ENCODE data around the gene SLC34A2. TPM values are rescaled to one million over a fixed set of nuclear protein-coding genes. Genes with fewer than 3 reads are reported as not detected.

SLC34A2 gene
- total and polyA plus RNA-seq, 2 of the 8 experiments (the other 6 are each of a cell fraction or from before 2014, with no cell fraction given): 2.2 to 2.9 TPM

DNA sequence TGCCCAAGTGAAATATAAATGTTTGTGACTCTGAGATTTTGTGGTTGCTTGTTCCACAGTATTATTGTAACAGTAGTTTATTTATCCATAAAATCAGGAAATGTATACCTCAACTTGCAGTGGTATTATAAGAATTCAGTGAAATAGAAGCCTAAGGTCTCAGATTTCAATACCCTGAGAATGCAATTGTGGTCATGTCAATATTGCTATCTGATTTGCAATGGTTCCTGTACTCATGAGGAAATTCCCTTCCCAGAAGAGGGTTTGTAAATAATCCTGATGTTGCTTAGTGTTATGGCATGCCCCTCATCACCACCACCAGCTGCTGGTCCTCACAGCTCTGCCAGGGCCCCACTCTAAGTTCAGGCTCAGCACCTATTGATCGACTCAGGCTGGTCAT is 67.8 kb downstream of the SLC34A2 start:
- H2BK15ac ChIP-seq (ENCODE audit: low read length): no peak overlapping the region
- no peak overlapping the region for H4K91ac ChIP-seq (replicated peaks; ENCODE audit: insufficient read length, low read length)
- no peaks in the 10 kb centered on the region for H3K79me1 ChIP-seq (ENCODE audit: low read depth, low read length)
- no peak overlapping the region for H3K9ac ChIP-seq (replicated peaks in 1 of 4; ENCODE audit: extremely low read depth in 1 of 4, low read depth in 3 of 4, low read length in 3 of 4)
- no peak overlapping the region for H3K56ac ChIP-seq (replicated peaks; ENCODE audit: insufficient read length, low read depth, low read length)
- CTCF ChIA-PET (ENCODE audit: partially characterized antibody): interaction anchor here (1.2 kb wide), 2 partner anchors 60 to 283 kb away, joined by 3 to 4 read pairs; no protein-coding TSS in a partner anchor
- no peak overlapping the region for H2BK5ac ChIP-seq (ENCODE audit: low read depth, low read length)
- no peaks in the 10 kb centered on the region for H3K79me2 ChIP-seq (ENCODE audit: control insufficient read depth in 1 of 2, insufficient read depth in 2 of 2, low read length in 2 of 2)
- no peak overlapping the region for H3K4ac ChIP-seq (replicated peaks; ENCODE audit: insufficient read length, low read depth, low read length)
- no peak overlapping the region for H3K18ac ChIP-seq (ENCODE audit: extremely low read depth, low read length)
- no peak overlapping the region for H4K5ac ChIP-seq (ENCODE audit: insufficient read length, low read depth, low read length)
- WGBS, 2 experiments (ENCODE audit: extremely low coverage in 1 of 2, insufficient coverage in 1 of 2, insufficient read length in 1 of 2, insufficient replicate concordance in 2 of 2, low coverage in 1 of 2, low lambda C conversion rate in 2 of 2, missing lambda C conversion rate in 1 of 2): 77% methylated on average over 1 of the region's 1 CpG; no CpG with 5 or more reads in 1 of the 2 experiments
- H2BK20ac ChIP-seq (ENCODE audit: low read length): no peak overlapping the region
- no peak overlapping the region for H3K14ac ChIP-seq (ENCODE audit: insufficient read length)
- H3K36me3 ChIP-seq (ENCODE audit: control insufficient read depth in 2 of 4, insufficient read depth in 4 of 4, low read length in 3 of 4): no peaks in the 10 kb centered on the region
- H3K4me2 ChIP-seq (ENCODE audit: insufficient read depth in 1 of 2, low read depth in 2 of 2, low read length in 2 of 2): no peak overlapping the region
- H3K9me3 ChIP-seq (ENCODE audit: insufficient read depth in 2 of 2, low read depth in 1 of 2, low read length in 1 of 2): no peaks in the 10 kb centered on the region
- no peaks in the 10 kb centered on the region for H3K4me1 ChIP-seq (replicated peaks in 1 of 4; ENCODE audit: control insufficient read depth in 3 of 4, insufficient read depth in 4 of 4, low read length in 3 of 4)
- H2BK120ac ChIP-seq (replicated peaks; ENCODE audit: low read depth, low read length): no peak overlapping the region
- no peak overlapping the region for H3K23ac ChIP-seq (ENCODE audit: insufficient read length)
- no peaks in the 10 kb centered on the region for H4K20me1 ChIP-seq (replicated peaks in 1 of 2; ENCODE audit: control insufficient read depth in 1 of 2, insufficient read depth in 2 of 2, low read length in 2 of 2)
- H3K4me3 ChIP-seq (ENCODE audit: extremely low read depth in 1 of 4, insufficient read depth in 2 of 4, low read depth in 3 of 4, low read length in 4 of 4): no peak overlapping the region
- H3K27ac ChIP-seq (ENCODE audit: low read depth, low read length): no peak overlapping the region
- FAIRE-seq (no peak), DNase-seq (ENCODE audit: low read depth in 1 of 2, low spot score in 2 of 2) (no peak)
- no peak overlapping the region for H4K8ac ChIP-seq (ENCODE audit: extremely low read depth, insufficient read depth, low read length)
- POLR2A ChIA-PET (ENCODE audit: partially characterized antibody): interaction anchor here (1.1 kb wide), 1 partner anchor 26 kb away, joined by 3 read pairs; no protein-coding TSS in a partner anchor
- no peak overlapping the region for H2BK12ac ChIP-seq (ENCODE audit: low read depth, low read length)
- H3K27me3 ChIP-seq (replicated peaks in 1 of 4; ENCODE audit: control insufficient read depth in 3 of 4, extremely low read depth in 1 of 4, insufficient read depth in 3 of 4, low read length in 3 of 4): no peaks in the 10 kb centered on the region
- no peak overlapping the region for H2AFZ ChIP-seq (ENCODE audit: low read length)
- H3K23me2 ChIP-seq (ENCODE audit: low read depth, low read length): no peaks in the 10 kb centered on the region
- no peak overlapping the region for H2AK5ac ChIP-seq (ENCODE audit: low read depth, low read length)
- no peak for TF ChIP-seq JUN (IDR thresholded peaks at IDR 0.05; ENCODE audit: low read depth, low read length)
- TF ChIP-seq, protein P1, sequence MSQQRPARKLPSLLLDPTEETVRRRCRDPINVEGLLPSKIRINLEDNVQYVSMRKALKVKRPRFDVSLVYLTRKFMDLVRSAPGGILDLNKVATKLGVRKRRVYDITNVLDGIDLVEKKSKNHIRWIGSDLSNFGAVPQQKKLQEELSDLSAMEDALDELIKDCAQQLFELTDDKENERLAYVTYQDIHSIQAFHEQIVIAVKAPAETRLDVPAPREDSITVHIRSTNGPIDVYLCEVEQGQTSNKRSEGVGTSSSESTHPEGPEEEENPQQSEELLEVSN (IDR thresholded peaks at IDR 0.05): no peak
- TF ChIP-seq POU5F1 (IDR thresholded peaks at IDR 0.05; ENCODE audit: low read depth, low read length): no peak
- no peak for TF ChIP-seq FOSL1 (IDR thresholded peaks at IDR 0.05; ENCODE audit: insufficient read depth, low read depth, low read length)
- TF ChIP-seq, protein P2, sequence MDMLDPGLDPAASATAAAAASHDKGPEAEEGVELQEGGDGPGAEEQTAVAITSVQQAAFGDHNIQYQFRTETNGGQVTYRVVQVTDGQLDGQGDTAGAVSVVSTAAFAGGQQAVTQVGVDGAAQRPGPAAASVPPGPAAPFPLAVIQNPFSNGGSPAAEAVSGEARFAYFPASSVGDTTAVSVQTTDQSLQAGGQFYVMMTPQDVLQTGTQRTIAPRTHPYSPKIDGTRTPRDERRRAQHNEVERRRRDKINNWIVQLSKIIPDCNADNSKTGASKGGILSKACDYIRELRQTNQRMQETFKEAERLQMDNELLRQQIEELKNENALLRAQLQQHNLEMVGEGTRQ (IDR thresholded peaks at IDR 0.05; ENCODE audit: low read length): no peak
- TF ChIP-seq, protein P3, sequence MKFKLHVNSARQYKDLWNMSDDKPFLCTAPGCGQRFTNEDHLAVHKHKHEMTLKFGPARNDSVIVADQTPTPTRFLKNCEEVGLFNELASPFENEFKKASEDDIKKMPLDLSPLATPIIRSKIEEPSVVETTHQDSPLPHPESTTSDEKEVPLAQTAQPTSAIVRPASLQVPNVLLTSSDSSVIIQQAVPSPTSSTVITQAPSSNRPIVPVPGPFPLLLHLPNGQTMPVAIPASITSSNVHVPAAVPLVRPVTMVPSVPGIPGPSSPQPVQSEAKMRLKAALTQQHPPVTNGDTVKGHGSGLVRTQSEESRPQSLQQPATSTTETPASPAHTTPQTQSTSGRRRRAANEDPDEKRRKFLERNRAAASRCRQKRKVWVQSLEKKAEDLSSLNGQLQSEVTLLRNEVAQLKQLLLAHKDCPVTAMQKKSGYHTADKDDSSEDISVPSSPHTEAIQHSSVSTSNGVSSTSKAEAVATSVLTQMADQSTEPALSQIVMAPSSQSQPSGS (IDR thresholded peaks at IDR 0.05; ENCODE audit: low read length): no peak
- no peak for TF ChIP-seq POLR2AphosphoS5 (IDR thresholded peaks at IDR 0.05; ENCODE audit: low read depth, low read length)
- no peak for TF ChIP-seq RBBP5 (IDR thresholded peaks at IDR 0.05; ENCODE audit: borderline replicate concordance, low read depth, low read length)
- TF ChIP-seq RFX5 (IDR thresholded peaks at IDR 0.05; ENCODE audit: borderline replicate concordance, low read depth, low read length): no peak
- TF ChIP-seq SAP30 (IDR thresholded peaks at IDR 0.05; ENCODE audit: insufficient read depth, insufficient replicate concordance, low read length): no peak
- no peak for TF ChIP-seq CEBPB (IDR thresholded peaks at IDR 0.05; ENCODE audit: low read depth, low read length)

All from H1 (cell line).